Measurements from ENCODE around the gene SPRYD4.
"Not testable (repeated sequence)": the region's sequence is repeated elsewhere in the genome, so short reads cannot be mapped to it uniquely, and the experiment has no call there.

SPRYD4 gene

DNA sequence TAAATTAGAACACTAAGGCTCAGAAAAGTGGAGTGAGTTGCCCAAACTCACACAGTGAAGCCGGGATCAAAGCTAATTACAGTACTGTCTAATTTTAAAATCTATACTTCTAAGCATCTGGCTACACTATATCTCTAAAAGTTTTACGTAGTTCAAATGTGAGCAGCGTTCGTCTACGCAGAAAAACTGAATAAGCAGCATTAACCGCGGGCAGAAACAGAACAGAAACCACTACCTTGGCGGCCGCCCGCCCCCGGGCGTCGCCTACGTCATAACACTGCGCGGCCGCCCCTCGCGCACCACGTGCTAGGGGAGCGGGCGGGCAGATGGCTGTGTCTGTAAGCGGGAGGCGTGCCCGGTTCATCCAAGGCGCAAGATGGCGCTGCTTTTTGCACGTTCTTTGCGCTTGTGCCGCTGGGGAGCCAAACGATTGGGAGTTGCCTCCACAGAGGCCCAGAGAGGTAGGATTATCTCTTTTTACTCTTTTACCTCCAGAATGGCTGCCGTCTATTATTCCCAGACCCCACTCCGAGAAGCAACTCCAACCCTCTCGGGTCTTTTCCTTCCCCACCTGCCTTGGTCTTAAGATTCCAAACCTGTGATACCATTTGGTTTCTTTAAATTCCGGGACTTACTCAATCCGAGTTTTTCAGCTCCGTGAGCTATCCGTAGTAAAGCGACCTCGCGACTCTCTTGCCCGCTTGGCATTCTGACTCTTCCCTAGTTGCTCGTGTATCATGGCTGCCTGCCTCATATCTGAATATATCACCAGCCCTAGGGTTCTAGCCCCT lies at the start of gene SPRYD4:
Gene SPRYD4, plus strand, starts transcription at position 363 of the 791 bp plus-strand sequence. Its CDS starts 14 bp downstream, at position 377.
- DNase-seq: peak; percentile 91 to 93

DNA sequence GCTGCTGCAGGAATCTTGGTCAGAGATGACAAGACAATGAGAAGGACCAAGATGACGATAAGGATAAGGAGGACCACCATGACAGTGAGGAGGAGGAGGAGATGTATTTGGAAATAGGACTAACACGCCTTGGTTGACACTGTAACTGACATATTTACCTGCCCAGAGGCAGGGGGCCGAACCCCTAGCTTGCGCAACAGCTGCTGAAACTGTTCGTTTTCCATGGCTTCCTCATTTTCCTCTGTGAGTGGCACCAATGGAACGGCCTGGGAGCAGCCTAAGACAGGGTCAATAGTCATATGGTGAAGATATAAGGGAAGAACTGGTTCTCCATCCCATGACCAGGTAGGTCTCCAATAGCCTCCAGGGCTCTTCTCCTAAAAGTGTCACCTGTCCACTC lies 48.0 kb upstream of the SPRYD4 start:
- DNase-seq: no peak

GRCh38 chr12:56425193-56425592 lies 43.2 kb upstream of the SPRYD4 start:
- DNase-seq: no peak

DNA sequence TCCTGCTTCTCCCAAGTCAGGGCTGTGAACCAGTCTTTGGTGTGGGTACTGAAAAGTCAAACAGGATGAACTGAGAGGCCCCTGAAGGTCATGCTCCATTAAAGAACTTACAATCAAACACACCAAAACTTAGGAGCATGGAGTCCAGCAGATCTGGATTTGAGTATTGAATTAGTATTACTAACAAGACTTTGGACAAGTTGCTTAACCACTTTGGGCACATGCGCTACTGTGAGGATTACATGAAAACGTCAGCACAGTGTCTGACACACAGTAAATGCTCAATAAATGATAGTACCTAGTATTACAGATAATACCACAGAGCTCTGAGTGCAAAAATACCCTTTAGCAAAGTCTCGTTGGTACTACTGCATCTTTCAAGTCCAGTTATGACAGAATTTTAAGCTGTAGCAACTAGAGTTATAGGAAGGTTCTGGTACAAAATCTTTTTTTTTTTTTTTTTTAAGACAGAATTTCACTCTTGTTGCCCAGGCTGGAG lies 42.4 kb upstream of the SPRYD4 start:
- DNase-seq: no peak

DNA sequence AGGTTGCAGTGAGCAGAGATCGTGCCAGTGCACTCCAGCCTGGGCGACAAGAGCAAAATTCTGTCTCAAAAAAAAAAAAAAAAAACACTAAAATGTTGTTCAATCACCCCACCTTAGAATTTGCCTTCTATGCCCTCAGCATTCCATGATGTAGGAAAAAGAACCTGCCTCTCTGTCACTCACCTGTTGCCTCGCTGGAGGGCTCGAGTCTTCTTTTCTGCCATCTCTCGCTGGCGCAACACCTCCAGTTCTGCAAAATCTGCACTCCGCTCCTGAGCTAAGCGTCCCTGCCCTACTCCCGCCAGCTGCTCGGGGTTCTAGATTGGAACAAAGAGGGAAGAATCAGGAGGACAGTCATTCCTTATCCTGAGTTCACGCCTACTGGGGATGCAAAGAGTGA lies 37.1 kb upstream of the SPRYD4 start:
- no peak for DNase-seq

- DNase-seq: no peak
These were observed 36.5 kb upstream of the SPRYD4 start for GRCh38 chr12:56431850-56432249.

- no peak for DNase-seq
These were observed 33.5 kb upstream of the SPRYD4 start for GRCh38 chr12:56434828-56435227.

DNA sequence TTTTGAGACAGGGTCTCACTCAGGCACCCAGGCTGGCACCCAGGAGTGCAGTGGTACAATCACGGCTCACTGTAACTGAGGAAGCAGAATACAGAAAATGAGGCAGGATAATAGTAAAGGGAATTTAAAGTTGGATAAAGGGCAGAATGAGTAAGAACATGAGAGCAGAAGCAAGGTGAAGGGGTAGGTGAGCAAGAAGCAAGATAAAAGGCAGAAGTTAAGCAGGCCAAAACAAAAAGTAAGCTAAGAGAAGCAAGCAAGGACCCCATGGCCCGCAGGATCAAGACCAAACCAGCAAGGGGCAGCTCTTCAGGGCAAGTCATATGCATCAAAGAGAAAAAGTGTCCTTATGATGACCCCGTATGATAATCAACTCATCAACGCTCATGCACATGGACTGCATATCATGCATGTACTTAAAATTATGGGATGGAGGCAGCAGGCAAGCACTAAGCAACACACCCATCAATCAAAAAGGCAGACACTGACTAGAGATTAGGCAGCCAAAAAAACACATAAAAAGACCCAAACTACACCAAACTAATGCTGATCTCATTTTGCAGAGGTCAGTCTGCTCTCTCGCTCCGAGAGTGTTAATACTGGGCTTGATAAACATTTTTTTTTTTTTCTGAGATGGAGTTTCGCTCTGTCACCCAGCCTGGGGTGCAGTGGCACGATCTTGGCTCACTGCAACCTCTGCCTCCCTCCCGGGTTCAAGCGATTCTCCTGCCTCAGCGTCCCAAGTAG lies 30.8 kb upstream of the SPRYD4 start:
- DNase-seq: no peak

DNA sequence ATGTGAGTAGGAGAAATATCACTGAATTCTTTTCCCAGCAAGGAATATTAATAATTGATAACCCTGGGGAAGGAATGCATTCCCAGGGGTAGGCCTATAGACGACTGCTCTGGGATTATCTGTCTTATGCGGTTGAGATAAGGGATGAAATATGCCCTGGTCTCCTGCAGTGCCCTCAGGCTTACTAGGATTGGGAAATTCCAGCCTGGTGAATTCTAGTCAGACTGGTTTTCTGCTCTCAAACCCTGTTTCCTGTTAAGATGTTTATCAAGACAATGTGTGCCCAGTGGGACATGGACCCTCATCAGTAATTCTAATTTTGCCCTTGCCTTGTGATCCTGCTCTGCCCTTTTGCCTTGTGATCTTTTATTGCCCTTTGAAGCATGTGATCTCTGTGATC lies 25.2 kb upstream of the SPRYD4 start:
- DNase-seq: not testable (repeated sequence)

- peak; percentile 89 to 95 for DNase-seq
These were observed 19.3 kb upstream of the SPRYD4 start, which contains the start of gene TIMELESS for GRCh38 chr12:56448860-56449621. Gene TIMELESS, minus strand, starts transcription at chr12:56449426. Its CDS starts 15,256 bp downstream, at chr12:56434170.

DNA sequence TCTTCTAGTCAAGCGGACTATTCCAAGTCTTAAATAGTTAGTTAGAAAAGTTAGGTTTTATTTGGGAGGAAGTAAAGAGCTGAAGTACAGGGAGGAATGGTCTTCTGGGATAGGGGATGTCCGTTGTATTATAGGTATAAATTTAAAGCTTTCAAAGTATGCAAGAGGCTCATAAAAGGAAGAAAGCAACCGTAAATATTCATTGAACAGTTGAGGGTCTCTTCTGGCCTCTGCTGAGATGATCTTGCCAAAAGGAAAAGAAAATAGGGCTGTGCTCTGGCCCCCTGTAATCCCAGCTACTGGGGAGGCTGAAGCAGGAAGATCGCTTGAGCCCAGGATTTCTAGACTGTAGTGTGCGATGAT lies 18.8 kb upstream of the SPRYD4 start:
- DNase-seq: no peak

GRCh38 chr12:56450241-56450640 lies 18.1 kb upstream of the SPRYD4 start:
- no peak for DNase-seq

DNA sequence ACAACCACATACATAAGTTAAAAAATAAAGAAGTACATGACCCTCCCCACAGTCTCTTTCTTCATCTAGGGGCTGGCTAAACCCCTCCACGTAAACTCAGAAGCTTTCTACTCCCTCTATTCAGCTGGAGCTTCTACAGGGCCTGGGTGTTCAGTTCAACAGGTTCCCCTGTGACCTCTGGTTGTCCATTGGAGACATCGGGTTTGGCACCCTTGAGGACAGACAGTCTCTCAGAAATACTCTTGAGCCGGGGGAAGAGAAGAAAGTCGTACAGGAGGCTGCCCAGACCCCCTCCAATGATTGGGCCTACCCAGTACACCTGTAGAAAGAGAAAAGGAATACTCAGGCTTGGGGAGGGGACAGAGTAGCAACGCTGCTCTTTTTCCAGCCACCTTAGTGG lies 17.2 kb upstream of the SPRYD4 start:
- no peak for DNase-seq

DNA sequence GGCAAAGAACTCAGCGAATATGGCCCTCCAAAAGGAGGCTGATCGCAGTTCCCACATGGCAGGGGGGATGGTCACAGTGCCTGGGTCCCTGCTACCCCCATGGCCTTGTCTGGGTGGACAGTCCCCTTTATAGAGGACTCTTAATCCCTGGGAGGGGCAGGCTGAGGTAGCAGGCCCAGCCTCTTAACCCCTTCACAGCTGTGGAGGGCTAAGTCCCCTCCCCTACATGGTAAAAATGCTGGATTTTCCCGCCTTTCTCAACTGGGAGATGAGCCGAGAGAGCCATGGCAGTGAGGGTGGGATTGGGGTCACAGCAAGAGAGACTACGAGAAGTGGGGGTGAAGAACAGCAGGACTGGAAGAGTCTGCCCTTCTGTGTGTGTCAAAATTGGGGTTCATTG lies 13.8 kb upstream of the SPRYD4 start, which contains the start of gene MIP:
Gene MIP, minus strand, starts transcription at position 101 of the 400 bp plus-strand sequence. Its CDS starts 44 bp downstream, at position 57.
- DNase-seq: no peak

DNA sequence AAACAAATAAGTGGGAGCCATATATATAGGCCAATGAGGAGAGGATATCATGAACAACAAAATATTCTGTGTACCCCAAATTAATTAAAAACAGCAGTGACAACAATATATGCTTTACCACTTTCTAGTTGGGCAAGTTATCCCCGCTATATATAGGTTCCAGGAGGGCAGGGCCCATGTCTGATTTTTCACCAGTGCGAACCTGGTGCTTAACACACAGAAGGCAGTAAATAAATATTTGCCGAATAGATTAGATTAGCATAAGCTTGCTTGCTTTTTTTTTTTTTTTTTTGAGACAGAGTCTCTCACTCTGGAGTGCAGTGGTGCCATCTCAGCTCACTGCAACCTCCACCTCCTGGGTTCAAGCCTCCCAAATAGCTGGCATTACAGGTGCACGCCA lies 10.6 kb upstream of the SPRYD4 start:
- no peak for DNase-seq

DNA sequence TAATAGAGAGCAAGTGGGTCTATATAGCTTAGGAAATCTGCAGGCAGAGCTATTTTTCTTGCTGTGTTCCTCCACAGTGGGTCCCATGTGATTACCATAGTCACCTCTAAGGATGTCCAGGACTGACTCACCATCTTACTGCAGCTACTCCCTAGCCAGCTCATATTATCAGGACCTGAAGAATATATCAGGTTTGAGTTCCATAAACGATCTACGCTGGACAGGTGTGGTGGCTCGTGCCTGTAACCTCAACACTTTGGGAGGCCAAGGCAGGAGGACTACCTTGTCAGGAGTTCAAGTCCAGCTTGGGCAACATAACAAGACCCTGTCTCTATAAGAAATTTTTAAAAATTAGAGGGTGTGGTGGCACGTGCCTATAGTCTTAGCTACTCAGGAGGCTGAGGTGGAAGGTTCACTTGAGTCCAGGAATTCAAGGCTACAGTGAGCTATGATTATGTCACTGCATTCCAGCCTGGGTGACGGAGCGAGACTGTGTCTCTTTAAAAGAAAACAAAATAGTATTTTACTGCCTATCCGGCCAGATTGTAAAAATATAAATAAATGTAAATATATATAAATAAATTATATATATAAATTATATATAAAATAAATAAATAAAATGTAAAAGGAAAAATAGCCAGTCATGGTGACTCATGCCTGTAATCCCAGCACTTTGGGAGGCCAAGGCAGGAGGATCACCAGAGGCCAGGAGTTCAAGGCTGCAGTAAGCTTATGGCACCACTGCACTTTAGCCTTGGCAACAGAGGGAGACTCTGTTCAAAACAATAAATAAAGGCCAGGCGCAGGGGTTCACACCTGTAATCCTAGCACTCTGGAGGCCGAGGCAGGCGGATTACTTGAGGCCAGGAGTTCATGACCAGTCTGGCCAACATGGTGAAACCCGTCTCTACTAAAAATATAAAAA lies 6.9 kb upstream of the SPRYD4 start:
- DNase-seq: no peak

DNA sequence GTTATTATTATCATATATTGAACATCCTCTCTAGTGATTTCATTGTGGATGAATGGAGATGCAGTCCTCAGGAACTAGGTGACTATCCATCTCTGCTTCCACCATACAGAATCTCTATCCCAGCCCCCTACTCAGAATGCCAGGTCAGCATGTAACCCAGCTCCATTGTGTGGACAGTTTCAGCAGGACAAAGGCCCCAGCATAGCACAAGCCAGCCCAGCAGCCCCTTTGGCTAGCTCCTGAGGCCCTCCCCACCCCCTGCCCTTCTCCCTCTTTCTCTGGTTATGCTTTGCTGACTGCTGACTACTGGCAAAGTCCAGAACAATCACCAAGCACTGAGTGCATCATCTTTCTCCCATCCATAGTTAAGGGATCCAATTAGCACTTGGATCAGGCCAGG lies 5.8 kb upstream of the SPRYD4 start:
- no peak for DNase-seq

DNA sequence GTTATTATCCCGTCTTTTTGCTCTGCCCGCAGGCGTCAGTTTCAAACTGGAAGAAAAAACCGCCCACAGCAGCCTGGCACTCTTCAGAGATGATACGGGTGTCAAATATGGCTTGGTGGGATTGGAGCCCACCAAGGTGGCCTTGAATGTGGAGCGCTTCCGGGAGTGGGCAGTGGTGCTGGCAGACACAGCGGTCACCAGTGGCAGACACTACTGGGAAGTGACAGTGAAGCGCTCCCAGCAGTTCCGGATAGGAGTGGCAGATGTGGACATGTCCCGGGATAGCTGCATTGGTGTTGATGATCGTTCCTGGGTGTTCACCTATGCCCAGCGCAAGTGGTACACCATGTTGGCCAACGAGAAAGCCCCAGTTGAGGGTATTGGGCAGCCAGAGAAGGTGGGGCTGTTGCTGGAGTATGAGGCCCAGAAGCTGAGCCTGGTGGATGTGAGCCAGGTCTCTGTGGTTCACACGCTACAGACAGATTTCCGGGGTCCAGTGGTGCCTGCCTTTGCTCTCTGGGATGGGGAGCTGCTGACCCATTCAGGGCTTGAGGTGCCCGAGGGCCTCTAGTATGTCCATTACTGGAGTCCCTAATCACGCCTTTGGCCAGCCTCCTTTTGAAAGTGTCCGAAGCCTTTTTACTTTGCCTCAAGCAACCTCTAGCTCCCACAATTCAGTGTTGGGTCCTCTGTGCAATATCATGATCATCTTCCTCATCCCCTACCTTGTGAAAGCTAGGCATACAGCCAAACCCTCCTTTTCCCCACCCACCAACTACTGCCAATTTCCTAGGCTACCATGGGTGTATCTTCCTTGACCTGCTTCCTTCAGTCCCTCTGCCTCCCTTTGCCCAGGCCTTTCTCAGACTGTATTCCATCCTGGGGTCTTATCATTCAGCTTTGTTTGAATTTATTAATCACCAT lies 891 bp downstream of the SPRYD4 start:
- DNase-seq: peak in 1 of 2 experiments; percentile 13

DNA sequence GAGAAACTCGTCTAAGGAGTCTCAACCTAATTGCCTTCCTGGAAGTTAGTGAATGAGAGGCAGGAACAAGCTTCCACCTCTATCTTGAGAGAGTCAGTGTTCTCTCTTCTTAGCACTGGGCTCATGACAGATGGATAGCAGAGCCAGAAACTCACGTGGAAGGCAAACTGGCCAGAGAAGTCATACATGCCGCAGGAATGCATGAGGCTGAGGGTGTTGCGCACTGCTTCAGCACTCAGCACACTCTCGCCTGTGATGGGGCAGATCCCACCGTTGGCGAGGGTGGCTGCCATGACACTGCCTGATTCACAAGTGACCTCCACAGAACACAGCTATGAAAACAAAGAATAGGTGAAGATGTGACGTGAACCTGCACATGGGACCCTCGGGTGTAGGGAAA lies 6.0 kb downstream of the SPRYD4 start:
- DNase-seq: no peak

- no peak for DNase-seq
These were observed 7.8 kb downstream of the SPRYD4 start for GRCh38 chr12:56476143-56476542.

- DNase-seq: no peak
These were observed 8.6 kb downstream of the SPRYD4 start for GRCh38 chr12:56476972-56477432.
